Activated CD8-positive, alpha-beta memory T cell treated with anti-CD3 and anti-CD28 coated beads for 1 hour (primary cell): Measurements from ENCODE around the gene KRT82.
"Not testable (repeated sequence)": the region's sequence is repeated elsewhere in the genome, so short reads cannot be mapped to it uniquely, and the experiment has no call there.

Source experiments
- DNase-seq, 2 donors: peaks; one replicate each; pipeline ENCODE4 v3.0.0-alpha.2; 2020; ENCODE audit warnings: low read depth in 1 of 2; ENCODE audit errors: extremely low read depth in 1 of 2

Gene KRT82

DNA sequence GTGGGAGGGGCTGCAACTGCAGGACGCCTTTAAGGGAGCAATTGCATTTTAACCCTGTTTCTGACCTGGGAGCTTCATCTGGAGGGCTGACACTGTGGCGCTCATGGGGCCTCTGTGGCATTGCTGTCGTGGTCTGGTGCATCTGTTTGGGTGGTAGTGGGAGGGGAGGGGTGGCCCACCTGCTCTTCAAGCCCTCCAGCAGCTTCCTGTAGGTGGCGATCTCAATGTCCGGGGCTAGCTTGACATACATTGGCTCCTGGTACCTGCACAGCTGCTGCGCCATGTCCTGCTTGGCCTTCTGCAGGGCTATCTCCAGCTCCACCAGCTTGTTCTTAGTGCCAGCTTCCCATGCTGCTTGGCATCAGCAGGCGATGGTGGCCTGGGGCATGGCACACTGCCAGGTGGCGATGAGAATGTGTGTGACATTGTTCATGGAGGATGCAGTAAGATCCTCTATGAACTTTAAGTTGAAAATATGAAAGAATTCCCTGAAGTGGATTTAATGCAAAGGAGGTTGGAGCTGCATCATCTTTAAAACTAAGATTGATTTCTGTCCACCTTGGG is 7.7 kb upstream of the KRT82 start:
- no peak for DNase-seq

DNA sequence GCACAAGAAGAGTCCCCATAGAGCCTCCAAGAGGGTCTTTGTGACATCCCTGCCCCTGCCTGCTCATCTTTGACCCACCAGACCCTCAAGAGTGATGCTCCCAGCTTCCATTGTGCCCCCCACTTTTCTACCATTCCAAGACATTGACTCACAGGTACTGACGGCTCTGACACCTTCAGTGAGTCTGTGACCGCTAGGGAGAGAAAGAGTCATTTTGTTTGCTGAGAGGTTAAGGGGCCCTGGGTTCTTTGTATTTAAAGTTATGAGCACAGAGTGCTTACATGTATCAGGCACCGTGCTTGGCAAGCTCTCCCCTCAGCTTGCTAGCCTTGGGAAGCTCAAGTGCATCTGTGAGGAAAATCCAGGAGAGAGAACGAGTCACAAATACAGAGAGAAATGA is 7.1 kb upstream of the KRT82 start:
- no peak for DNase-seq

DNA sequence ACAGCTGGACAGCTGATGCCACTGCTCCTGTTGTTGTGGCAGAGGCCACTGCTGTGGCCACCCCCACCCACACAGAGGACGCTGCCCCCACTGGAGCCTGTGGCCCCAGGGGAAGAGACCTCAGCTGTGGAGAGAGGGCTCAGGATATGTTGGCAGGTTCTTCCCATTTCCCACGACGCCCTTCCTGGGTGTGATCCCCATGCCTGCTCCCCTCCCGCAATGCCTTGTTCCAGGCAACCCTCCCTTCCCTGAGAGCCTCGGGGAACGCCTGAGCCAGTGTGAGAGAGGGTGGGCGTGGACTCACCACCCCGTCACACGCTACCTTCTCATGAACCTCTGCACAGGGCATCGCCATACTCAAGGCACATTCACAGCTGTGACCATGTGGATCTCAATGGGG is 5.7 kb upstream of the KRT82 start:
- no peak for DNase-seq

DNA sequence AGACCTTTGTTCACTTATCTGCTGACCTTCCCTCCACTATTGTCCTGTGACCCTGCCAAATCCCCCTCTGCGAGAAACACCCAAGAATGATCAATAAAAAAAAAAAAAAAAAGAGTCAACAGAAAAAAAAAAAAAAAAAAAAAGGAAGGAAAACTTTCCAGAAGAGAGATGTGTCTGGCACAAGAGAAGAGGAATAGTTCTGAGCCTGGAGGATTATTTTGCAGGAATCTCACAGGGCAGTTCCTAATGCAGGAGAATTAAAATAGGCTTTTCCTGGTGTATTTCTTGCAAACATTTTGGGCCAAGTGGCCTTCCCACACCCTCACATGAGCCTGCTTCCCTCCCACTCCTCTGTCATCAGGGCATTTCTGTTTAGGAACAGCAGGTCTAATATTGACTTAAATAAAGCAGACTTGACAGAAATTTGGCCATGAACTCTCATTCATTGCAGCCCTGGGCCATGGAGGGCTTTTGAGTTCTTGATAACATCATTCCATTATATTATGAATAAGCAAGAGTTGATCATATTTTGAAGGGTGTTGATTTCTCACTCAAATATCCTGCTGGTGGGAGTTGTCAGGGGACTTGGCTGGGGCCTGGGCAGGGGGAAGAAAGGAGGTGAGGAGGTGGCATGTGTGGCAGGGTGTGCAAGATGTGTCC is 4.6 kb upstream of the KRT82 start:
- DNase-seq: not testable (repeated sequence)

DNA sequence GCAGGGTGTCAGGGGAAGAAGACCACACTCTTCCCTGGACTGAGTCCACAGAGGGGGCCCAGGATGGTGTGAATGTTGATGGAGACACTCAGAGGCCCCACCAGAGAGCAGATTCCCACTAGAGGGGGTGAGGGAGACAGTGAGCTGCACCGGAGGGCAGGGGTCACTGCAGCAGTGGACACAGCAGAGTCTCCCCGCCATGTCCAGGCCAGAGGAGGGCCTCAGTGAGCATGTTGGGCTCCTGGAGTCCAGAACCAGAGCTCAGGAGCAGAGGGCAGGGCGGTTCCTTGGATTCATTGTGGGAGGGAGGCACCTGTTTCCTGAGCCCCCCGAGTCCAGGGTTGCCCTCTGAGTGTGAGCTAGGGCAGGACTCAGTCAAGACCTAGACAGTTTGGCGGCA is 1.8 kb upstream of the KRT82 start:
- DNase-seq: no peak

DNA sequence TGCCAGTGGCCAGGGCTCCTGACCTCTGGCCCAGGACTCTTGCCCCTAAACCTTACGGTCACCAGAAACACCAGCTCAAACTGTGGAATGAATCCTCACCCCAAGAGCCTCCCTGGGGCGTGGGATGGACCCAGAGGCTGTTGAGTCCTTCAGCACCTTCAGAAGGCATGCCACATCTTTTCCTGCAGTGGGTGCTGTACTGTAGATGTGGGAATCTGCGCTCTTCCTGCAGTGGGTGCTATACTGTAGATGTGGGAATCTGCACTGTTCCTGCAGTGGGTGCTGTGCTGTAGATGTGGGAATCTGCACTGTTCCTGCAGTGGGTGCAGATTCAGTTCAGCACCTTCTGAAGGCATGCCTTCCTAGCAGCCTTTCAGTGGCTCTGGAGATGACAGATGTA is 1.2 kb downstream of the KRT82 start:
- no peak for DNase-seq

DNA sequence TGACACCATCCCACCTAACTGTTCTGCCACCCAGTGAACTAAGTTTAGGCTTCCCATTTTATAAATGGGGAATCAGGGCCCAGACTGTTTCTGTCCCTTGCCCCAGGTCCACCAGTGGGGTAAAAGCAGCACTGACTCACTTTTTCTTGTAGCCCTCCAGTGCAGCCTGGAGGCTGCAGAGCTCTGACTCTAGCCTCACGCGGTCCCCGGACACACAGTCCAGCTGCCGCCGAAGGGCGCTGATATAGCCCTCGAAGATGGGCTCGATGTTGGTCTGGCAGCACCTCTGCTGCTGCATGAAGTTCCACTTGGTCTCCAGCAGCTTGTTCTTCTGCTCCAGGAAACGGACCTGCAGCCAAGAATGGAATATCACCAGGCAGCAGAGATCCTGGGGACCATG is 2.6 kb downstream of the KRT82 start:
- DNase-seq: no peak

DNA sequence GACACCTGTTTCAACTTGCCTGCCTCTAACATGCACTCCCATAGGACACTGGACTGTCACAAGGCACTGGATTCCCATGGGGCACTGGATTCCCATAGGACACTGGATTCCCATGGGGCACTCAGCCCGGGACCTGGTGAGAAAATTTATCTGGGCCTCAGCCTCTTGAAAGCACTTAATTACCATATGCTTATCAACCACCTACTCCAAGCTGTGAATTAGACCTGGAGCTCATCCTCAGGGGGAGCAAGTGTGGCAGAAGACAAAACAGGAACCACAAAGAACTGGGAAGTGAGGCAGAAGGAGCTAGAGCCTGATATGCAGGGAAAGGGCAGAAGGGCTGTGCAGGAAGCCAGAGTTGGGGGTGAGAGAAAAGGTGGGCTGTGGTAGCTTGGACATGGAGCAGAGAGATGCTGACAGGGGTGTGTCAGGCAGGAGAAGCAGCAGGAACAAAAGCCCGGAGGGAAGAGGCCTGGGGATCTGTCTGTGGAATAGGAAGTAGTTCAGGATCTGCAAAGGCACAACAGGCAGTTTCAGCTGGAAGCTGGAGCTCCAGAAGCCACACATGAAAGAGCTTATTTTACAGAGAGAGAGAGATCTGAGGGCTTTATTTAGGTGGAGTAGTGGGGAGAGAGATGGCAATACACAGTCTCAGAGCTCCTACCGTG is 3.1 kb downstream of the KRT82 start:
- no peak for DNase-seq

DNA sequence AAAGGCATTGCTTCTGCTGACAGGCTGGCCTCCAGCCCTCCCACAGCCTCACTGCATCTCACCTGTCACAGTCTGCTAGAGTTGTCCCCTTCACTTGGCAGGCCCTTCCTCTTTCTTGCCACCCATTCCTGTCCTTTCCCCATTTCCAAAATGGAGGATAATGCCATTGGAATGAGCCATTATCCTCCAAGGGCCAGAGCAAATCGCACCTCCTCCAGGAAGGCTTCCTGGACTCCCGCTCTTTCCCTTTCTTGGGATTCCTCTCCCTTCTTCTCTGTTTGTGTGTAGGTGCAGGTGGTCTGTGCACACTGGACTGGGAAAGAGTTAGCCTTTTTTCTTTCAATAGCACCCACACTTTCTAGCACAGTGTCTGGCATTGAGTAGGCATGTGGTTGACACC is 3.8 kb downstream of the KRT82 start:
- DNase-seq: no peak

DNA sequence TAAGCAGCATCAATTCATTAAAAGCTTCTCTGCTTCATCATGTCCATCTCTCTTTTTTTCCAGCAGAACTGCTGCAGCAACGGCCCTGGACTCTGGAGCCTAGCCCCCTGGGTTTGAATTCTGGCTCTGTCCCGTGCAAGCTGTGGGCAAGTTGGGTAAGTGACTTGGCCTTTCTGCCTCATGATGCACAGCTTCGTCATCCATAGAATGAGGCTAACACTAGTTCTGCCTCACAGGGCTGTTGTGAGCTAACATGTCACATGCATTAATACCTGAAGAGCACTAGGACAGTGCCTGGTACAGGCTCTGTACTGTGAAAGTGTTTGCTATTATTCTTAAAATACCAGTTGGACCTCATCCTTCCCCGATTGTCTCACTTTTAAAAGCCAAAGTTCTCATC is 4.2 kb downstream of the KRT82 start:
- no peak for DNase-seq

DNA sequence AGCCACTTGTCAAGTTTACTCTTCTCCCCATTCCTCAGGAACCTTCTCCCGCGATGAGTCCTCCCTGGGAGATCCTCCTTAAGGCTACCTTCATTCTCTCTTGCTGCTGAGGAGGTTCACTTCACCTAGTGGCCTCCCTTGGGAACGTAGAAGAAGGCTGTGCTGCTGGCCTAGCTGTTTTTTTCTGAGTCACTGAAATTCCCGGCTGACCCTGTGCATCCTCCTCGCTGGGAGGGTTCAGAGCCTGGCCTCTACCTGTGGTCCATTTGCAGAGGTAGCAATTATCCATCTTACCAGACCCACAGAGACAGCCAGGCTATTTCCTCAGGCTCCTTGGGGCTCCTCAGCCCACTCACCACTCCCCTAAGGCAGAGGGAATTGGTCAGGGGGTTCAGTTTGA is 4.6 kb downstream of the KRT82 start:
- no peak for DNase-seq

DNA sequence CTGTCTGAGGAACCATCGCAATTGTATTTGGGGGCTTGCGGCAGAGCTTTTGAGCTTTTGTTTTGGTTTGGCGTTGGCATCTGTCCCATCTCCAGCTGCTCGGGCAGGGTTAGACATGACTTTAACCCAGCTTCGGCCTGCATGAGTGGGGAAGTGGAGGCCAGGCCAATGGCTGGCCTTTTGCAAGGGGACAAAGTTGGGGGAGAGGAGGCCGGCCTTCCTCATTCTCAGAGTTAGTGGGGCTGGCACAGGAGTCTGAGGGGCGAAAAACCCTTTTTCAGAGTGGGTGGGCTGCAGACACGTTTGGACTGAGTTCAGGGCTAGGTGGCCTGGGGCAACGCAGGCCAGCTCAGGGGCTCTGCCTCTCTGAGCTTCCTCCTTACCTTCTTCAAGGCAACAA is 5.2 kb downstream of the KRT82 start:
- DNase-seq: no peak

DNA sequence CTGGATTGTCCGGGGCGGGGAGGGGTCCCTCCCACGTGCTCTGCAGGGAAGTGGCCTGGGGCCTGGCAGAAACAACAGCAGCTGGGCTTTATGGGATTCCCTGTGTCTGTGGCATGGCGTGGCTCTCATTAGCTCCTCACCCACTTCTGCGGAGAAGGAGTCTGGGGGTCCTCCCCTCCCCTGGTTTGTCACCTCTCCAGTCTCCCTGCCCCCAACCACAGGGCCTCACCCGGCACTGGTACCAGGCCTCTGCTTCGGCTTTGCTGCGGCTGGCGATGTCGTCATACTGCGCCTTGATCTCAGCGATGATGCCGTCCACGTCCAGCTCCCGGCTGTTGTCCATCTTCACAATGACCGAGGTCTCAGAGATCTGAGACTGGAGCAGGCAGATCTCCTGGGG is 6.4 kb downstream of the KRT82 start:
- DNase-seq: no peak

DNA sequence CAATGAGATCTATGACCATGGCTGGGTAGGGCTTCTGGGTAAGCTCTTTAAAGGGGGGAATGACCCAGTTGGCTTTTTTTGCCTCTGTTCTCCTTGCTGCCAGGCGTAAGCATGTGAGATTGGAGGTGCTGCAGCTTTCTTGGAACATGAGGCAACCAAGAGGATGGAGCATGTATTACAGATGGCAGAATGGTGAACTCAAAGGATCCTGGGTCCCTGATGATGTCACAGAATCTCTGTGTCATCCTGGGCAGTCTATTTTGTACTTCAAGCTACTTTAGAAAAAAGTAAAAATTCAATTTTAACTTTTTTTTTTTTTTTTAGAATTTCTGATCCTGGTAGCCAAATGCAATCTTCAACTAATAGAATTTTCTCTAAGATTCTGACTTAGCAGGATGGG is 8.0 kb downstream of the KRT82 start:
- DNase-seq: no peak

DNA sequence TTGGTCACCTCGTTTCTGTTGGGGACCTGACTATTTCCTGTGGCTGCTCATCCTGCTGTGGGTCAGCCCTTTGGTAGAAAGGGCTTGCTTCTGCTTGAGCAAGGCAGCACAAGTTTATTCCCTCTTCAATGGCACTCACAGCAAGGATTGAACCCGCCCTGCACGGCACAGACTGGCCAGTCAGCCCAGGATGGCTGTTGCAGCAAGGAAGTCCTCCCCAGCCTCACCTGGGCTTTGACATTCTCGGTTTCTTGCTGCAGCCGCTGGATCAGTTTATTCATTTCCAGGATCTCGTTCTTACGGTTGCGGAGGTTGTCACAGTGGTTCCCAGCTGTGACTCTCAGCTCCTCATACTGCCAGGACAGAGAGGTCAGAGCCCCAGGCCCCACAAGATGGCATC is 9.5 kb downstream of the KRT82 start:
- DNase-seq: no peak

DNA sequence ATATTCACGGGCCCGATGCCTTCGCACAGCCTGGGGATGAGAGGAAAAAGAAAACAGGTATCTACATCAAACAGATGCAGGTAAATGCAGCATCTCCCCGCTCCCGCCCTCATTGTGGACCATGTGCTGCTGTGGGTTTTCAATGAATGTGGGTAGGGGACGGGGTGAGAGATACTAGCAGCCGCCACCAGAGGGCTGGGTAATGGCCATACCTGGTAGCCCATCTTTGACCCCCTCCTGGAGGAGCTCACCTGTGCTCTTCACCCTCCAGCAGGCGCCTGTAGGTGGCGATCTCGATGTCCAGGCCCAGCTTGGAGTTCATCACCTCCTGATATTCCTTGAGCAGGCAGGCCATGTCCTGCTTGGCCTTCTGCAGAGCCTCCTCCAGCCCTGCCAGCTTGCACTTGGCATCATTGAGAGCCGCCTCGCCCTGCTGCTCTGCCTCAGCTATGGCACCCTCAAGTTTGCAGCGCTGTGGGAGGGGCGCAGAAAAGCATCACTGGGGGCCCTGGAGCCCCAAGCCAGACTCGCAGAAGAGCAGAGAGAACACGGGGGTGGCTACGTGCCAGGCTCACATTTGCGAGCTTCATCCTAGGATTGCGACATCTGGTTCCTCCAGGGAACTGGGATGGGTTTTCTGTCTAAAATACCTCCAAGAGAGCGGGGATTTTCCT is 10.2 kb downstream of the KRT82 start:
- DNase-seq: no peak

DNA sequence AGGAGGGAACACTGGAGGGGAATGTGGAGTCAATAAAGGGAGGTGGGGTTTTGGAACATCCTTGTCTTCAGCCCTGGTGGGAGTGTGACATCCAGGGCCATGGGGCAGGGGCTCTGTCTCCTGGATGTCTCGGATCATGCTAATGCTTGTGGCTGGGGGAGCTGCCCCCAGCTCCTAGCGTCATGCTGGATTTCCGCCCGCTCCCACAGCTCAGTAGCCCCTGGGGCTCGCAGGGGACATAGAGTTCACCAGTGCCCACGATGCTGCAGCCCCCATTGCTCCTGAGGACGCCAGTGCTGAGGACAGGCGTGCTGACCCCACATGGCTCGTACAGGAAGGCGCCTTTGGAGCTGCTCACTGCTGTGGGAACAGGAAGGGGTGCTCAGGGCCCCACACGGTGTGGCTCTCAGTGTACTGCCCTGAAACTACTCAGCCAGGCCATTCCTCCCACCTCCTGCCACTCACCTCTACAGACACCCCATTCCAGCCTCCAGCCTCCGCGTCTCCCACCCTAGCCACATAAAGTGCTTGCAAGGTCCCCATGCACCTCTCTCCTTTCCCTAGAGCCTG is 11.2 kb downstream of the KRT82 start:
- DNase-seq: no peak

DNA sequence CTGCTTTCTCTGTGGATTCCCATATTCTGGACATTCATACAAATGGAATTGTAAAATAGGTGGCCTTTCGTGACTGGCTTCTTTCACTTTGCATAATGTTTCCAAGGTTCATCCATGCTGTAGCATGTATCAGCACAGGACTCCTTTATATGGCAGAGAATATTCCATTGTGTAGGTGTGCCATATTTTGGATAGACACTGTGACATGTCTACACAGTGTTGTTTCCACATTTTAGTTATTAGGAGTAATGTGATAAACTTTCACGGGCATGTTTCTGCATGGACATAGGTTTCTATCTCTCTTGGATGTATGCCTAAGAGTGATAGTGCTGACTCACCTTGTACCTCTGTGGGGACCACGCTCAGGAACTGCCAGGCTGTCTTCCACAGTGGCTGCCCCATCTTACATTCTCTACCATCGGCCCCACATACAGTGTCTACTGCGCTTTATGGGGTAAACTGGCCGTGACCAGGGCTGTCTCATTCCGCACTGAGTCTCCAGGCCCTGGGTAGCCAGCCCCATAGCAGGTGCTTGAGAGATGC is 13.6 kb downstream of the KRT82 start:
- DNase-seq: no peak

DNA sequence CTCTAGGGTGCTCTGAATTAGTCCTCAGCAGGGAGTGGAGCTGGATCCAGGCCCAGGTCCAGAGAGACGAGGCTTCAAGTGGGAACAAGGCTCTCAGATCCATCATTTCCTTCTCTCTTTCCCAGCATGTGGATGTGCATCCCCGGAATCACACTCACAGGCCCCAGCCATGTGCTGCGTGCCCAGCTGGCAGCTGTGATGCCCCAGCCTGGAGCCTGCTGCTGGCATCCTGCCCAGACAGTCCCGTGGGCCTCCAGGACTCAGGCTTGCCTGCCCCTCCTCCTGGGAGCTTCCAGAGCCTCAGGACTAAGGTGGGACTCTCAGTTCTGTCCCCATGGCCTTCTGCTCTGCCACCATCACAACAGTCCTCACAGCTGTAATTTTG is 14.5 kb downstream of the KRT82 start:
- no peak for DNase-seq

DNA sequence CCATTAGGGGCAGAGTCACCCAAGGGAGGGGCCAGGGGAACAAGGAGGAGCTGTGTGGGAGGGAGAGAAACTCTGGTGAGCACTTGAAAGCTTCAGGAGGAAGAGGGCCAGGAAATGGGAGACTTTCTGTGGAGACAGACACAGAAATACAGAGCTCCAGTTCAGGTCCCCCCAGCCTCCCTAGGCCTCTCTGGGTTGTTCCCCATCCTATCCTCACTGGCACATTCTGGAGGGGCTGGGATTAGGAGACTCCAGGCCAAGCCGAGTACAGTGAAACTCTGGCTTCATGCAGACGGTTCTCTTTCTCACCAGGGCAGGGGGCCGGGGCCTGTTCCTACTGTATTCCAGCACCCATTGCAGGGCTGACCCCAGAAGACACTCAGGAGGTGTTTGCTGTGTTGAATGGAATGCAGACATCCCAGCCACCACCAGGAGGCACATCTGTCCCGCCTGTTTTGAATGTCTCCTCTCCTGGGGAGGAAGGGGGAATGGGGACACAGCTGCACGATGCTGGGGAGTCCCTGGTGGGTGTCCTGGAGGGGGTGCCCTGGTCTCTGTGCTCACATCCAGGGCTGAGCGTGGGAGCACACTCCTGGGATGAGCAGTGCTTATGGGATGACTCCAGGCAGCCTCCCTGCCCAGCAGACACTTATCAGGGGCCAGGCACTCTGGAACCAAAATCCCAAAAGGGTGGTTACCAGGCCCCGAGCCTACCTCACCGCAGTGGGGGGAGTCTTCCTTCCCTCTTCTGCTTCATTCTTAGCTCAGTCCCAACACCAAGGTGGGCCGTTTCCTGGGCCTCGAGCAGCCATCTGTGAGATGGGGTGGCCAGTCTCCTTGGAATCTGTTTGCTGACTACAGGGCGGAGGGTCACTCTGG is 15.2 kb downstream of the KRT82 start:
- DNase-seq: no peak
